ENCODE data around the gene TMEM131L. TPM values are rescaled to one million over a fixed set of nuclear protein-coding genes. Genes with fewer than 3 reads are reported as not detected.

TMEM131L gene
- polyA plus RNA-seq, 2 of the 4 experiments (the other 2 are of a cell fraction), result 3.4 to 5.0 TPM

GRCh38 chr4:153531000-153531358, 64.8 kb downstream of the TMEM131L start:
- Histone ChIP-seq H3K4me1 (no peaks in the 10 kb centered on the region), H3K4me2 (no peak overlapping the region), H3K27ac (no peak overlapping the region), H3K4me3 (no peak overlapping the region), H3K9me3 (no peaks in the 10 kb centered on the region)
- DNase-seq (ENCODE audit: low read depth in 1 of 2, low spot score in 1 of 2) (no peak), ATAC-seq (peak; percentile 56 to 59; a peak in 2 of 6 replicates), FAIRE-seq (no peak)
- CTCF ChIA-PET, result interaction anchor here (1.0 kb wide), 2 partner anchors 11 to 185 kb away, joined by 4 read pairs; no protein-coding TSS in a partner anchor
- 83% methylated on average over 1 of the region's 1 CpG for WGBS (ENCODE audit: missing lambda C conversion rate)
- no peak for TF ChIP-seq ZNF302 (CRISPR knock-in tag; IDR thresholded peaks at IDR 0.05)
- no peak for TF ChIP-seq NFE2L2 (conservative IDR thresholded peaks at IDR 0.05; ENCODE audit: low read length)
- no peak for TF ChIP-seq RFX5 (IDR thresholded peaks at IDR 0.05)
- no peak for TF ChIP-seq GATA3 (IDR thresholded peaks at IDR 0.05; ENCODE audit: borderline replicate concordance)
- TF ChIP-seq, protein P1, sequence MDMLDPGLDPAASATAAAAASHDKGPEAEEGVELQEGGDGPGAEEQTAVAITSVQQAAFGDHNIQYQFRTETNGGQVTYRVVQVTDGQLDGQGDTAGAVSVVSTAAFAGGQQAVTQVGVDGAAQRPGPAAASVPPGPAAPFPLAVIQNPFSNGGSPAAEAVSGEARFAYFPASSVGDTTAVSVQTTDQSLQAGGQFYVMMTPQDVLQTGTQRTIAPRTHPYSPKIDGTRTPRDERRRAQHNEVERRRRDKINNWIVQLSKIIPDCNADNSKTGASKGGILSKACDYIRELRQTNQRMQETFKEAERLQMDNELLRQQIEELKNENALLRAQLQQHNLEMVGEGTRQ (IDR thresholded peaks at IDR 0.05), result no peak
- no peak for TF ChIP-seq HOXA7 (CRISPR knock-in tag; IDR thresholded peaks at IDR 0.05)
- TF ChIP-seq FOXS1 (CRISPR knock-in tag; IDR thresholded peaks at IDR 0.05), result no peak
- no peak for TF ChIP-seq RARB (CRISPR knock-in tag; IDR thresholded peaks at IDR 0.05)
- no peak for TF ChIP-seq SREBF2 (IDR thresholded peaks at IDR 0.05)
- no peak for TF ChIP-seq CHD2 (IDR thresholded peaks at IDR 0.05; ENCODE audit: low read length, partially characterized antibody)
- TF ChIP-seq RCOR1 (IDR thresholded peaks at IDR 0.05; ENCODE audit: low read depth, low read length), result no peak
- TF ChIP-seq KDM1A (IDR thresholded peaks at IDR 0.05; ENCODE audit: low read depth), result no peak
- no peak for TF ChIP-seq TP53 (CRISPR knock-in tag; IDR thresholded peaks at IDR 0.05)
- TF ChIP-seq FOSB (CRISPR knock-in tag; IDR thresholded peaks at IDR 0.05), result no peak
- POLR2A ChIA-PET, result no interaction called here

DNA sequence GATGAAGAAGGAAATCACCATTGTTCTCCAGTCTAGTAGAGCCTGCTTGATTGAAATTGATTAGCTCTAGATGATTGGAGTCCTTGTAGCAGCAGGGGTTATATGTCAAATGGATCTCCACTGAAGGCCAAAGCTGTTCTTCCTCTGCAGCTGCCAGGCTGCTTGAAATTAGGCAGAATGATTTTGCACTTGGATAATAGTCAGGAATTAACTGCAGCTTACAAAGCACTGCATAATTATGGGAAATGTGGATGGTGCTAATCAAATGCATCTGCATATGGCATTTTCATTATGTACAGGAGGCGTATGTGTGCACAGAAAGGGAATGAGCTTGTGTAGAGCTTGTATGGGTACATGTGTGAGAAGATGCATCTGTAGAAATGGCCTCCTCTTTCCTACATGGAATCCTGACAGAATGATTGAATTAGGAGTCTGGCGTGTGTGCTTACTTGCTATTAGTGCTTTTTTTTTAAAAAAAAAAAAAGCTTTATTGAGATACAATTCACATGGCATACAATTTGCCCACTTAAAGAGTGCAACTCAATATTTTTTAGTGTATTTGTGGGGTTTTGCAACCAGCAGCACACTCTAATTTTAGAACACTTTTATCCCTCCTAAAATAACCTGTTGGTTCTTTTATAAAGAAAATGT, 65.9 kb downstream of the TMEM131L start:
- POLR2A ChIA-PET, result no interaction called here
- 92% methylated on average over 2 of the region's 2 CpGs for WGBS (ENCODE audit: missing lambda C conversion rate)
- no peak overlapping the region for H3K4me3 ChIP-seq
- H3K4me1 ChIP-seq, result no peaks in the 10 kb centered on the region
- H3K27ac ChIP-seq, result no peak overlapping the region
- no peak for DNase-seq (ENCODE audit: low read depth in 1 of 2, low spot score in 1 of 2)
- CTCF ChIA-PET, result interaction anchor here (0.6 to 0.7 kb wide), 2 partner anchors 18 to 309 kb away, joined by 3 read pairs; no protein-coding TSS in a partner anchor
- no peak for TF ChIP-seq SMC3 (IDR thresholded peaks at IDR 0.05)
- TF ChIP-seq MAX (IDR thresholded peaks at IDR 0.05), result no peak
- no peak for TF ChIP-seq TFCP2L1 (CRISPR knock-in tag; IDR thresholded peaks at IDR 0.05)
- no peak for TF ChIP-seq ZSCAN20 (CRISPR knock-in tag; IDR thresholded peaks at IDR 0.05)
- TF ChIP-seq CBX8 (IDR thresholded peaks at IDR 0.05), result no peak
- no peak for TF ChIP-seq JUNB (IDR thresholded peaks at IDR 0.05)
- TF ChIP-seq, protein P2, sequence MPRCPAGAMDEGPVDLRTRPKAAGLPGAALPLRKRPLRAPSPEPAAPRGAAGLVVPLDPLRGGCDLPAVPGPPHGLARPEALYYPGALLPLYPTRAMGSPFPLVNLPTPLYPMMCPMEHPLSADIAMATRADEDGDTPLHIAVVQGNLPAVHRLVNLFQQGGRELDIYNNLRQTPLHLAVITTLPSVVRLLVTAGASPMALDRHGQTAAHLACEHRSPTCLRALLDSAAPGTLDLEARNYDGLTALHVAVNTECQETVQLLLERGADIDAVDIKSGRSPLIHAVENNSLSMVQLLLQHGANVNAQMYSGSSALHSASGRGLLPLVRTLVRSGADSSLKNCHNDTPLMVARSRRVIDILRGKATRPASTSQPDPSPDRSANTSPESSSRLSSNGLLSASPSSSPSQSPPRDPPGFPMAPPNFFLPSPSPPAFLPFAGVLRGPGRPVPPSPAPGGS (IDR thresholded peaks at IDR 0.05), result no peak
- no peak for TF ChIP-seq ZFP36 (IDR thresholded peaks at IDR 0.05; ENCODE audit: borderline replicate concordance, partially characterized antibody)
- no peak for TF ChIP-seq PBX3 (IDR thresholded peaks at IDR 0.05)
- TF ChIP-seq JUN (IDR thresholded peaks at IDR 0.05), result no peak
- no peak for TF ChIP-seq ESRRA (IDR thresholded peaks at IDR 0.05; ENCODE audit: borderline replicate concordance, low read length)
- TF ChIP-seq ZC3H11A (IDR thresholded peaks at IDR 0.05), result no peak
- TF ChIP-seq RNF2 (IDR thresholded peaks at IDR 0.05; ENCODE audit: borderline replicate concordance, low read depth), result no peak
- TF ChIP-seq, protein P1 (IDR thresholded peaks at IDR 0.05), result no peak
- no peak for TF ChIP-seq HOXB5 (CRISPR knock-in tag; IDR thresholded peaks at IDR 0.05)
- TF ChIP-seq HOXB13 (CRISPR knock-in tag; IDR thresholded peaks at IDR 0.05; ENCODE audit: low read depth), result no peak
- TF ChIP-seq E2F6 (IDR thresholded peaks at IDR 0.05; ENCODE audit: borderline replicate concordance, low read depth), result no peak
- no peak for TF ChIP-seq RFX5 (IDR thresholded peaks at IDR 0.05)
- H3K9me3 ChIP-seq, result no peaks in the 10 kb centered on the region
- ATAC-seq, result no peak
- FAIRE-seq, result no peak
- H3K4me2 ChIP-seq, result no peak overlapping the region

Data from A549 (cell line).